NCI-H524 treated with DMSO at 0.1 percent for 48 hours (cell line): ENCODE data around the gene OTUD1.

Experiments used
- DNase-seq: peaks from one replicate; lab custom pipeline; 2025; lab: John Stamatoyannopoulos, UW

The OTUD1 gene

GRCh38 chr10:23421397-23421796 lies 17.5 kb upstream of the OTUD1 start:
- DNase-seq, result no peak

GRCh38 chr10:23422003-23422411 lies 16.9 kb upstream of the OTUD1 start:
- no peak for DNase-seq

- no peak for DNase-seq
Measured at GRCh38 chr10:23432166-23432565, 6.7 kb upstream of the OTUD1 start.

- no peak for DNase-seq
Measured at GRCh38 chr10:23432639-23433038, 6.2 kb upstream of the OTUD1 start.

GRCh38 chr10:23433701-23434100 lies 5.2 kb upstream of the OTUD1 start:
- no peak for DNase-seq

GRCh38 chr10:23435378-23435777 lies 3.5 kb upstream of the OTUD1 start:
- DNase-seq, result no peak

GRCh38 chr10:23436983-23437382 lies 1.9 kb upstream of the OTUD1 start:
- DNase-seq, result no peak

GRCh38 chr10:23437963-23438546 lies 820 bp upstream of the OTUD1 start:
- DNase-seq, result no peak

- DNase-seq, result no peak
Measured at GRCh38 chr10:23439452-23439960, 631 bp downstream of the OTUD1 start.

- DNase-seq, result no peak
Measured at GRCh38 chr10:23439961-23440889, 1.4 kb downstream of the OTUD1 start.

- DNase-seq, result no peak
Measured at GRCh38 chr10:23441251-23441650, 2.4 kb downstream of the OTUD1 start.

GRCh38 chr10:23442936-23443335 lies 4.1 kb downstream of the OTUD1 start:
- no peak for DNase-seq

GRCh38 chr10:23445591-23445990 lies 6.7 kb downstream of the OTUD1 start:
- DNase-seq, result no peak

- DNase-seq, result no peak
Measured at GRCh38 chr10:23448323-23448722, 9.4 kb downstream of the OTUD1 start.

GRCh38 chr10:23448802-23449570 lies 10.1 kb downstream of the OTUD1 start:
- DNase-seq, result no peak

GRCh38 chr10:23452033-23452655 lies 13.3 kb downstream of the OTUD1 start:
- no peak for DNase-seq

- DNase-seq, result no peak
Measured at GRCh38 chr10:23453465-23453864, 14.6 kb downstream of the OTUD1 start.

- DNase-seq, result no peak
Measured at GRCh38 chr10:23457632-23458417, 18.9 kb downstream of the OTUD1 start.

- no peak for DNase-seq
Measured at GRCh38 chr10:23459308-23459939, 20.5 kb downstream of the OTUD1 start.

- DNase-seq, result no peak
Measured at GRCh38 chr10:23461557-23461956, 22.7 kb downstream of the OTUD1 start.

- no peak for DNase-seq
Measured at GRCh38 chr10:23467012-23467411, 28.1 kb downstream of the OTUD1 start.
